NCI-H2196 treated with DMSO at 0.1 percent for 48 hours (cell line): ENCODE results near the gene ANXA2.
"Not testable (repeated sequence)": the region's sequence is repeated elsewhere in the genome, so short reads cannot be mapped to it uniquely, and the experiment has no call there.

Source experiments
- DNase-seq: peaks from one replicate; lab custom pipeline; 2025; ENCODE audit not compliant: unreplicated experiment; lab: John Stamatoyannopoulos, UW

Gene ANXA2

DNA sequence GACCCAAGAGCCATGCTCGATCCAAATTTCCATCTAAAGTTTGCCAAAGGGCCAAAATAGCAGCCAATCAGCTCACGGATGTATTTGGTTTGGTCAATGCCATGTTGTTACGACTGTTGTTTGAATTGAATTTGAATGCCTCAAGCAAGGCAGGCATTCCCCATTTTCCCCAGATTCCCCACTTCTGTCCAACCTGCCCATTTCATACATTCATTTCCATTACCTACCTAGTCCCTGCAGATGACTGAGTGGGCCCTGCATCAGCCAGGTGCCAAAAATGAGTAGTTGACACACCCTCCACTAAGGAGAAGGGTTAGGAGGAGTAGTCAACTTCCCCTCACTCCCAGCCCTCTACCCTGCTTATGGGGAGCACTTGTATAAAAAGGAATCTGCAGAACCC lies 51.7 kb downstream of the ANXA2 start:
- no peak for DNase-seq

DNA sequence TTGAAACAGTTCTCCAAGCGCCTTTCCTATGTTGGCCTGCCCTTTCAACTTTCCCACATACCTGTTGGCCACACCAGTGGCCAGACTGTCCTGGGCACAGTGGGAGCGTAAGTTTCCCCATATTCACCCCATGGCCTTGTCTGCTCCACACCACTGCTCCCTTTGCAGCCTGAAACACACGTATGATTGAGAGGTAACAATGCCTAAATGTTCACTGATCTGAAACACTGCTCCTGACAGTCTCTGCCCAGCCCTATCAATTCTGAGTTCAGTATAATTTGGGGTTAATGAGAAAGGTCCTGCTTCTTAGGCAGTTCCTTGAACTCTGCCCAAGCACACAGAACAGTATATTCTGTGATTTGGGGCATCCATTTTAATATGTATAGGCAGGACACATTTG lies 52.2 kb downstream of the ANXA2 start:
- DNase-seq = no peak

GRCh38 chr15:60344987-60345386 lies 52.8 kb downstream of the ANXA2 start:
- DNase-seq = no peak

DNA sequence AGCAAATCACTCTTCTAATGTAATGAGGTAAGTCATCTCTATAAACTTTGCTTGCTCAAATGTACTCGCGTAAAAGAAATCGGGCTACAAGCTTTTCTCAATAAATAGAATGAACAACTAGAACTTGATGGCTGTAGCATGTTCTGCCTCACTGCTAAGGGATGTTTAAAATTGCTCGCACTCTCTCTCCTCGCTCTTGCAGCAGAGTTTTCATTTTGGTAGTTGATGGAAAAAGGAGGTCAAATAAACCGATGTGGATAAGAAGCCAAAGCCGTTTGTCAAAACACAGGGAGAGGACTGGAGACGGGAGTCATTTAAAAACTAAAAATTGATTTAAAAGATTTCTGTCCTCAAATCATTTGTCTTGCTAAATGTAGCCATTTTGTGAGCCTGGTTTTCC lies 53.3 kb downstream of the ANXA2 start:
- no peak for DNase-seq

- DNase-seq = no peak
These were observed 54.4 kb downstream of the ANXA2 start for GRCh38 chr15:60343221-60343970.

- DNase-seq = no peak
These were observed 57.4 kb downstream of the ANXA2 start for GRCh38 chr15:60340207-60340921.

DNA sequence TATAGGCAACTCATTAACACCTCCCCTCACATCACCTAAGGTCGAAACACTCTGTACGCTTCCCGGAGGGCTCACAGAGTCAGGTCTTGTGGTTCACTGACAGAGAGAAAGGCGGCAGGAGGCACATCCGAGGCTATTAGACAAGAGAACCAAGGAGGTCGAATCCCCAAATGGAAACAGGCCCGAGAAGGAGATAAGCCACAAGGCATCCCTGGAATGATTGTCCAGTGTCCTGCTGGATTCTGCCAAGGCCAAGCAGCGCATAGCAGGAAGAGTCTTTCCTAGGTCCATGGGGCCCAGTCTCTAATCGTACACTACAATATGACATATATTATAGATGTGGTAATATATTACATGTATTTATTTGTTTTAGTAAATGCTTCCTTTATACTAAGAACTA lies 58.5 kb downstream of the ANXA2 start:
- DNase-seq = no peak

DNA sequence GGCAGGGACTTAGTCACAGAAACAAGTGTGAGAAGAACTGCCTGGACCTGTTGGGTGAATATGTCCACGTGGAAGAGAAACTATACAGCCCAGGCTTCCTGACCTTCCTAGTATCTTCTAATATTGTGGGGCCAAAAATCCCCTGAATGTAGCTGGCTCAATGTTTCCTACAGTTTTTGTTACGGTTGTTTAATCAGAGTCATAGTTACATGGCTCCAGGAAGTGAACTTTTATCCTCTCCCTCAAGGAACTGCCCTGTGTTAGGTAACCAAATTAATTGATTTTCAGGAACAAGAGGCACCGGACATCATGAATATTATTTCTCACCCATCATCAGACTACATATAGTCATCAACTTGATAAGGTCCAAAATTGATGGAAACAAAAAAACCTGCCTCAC lies 59.0 kb downstream of the ANXA2 start:
- DNase-seq = no peak

DNA sequence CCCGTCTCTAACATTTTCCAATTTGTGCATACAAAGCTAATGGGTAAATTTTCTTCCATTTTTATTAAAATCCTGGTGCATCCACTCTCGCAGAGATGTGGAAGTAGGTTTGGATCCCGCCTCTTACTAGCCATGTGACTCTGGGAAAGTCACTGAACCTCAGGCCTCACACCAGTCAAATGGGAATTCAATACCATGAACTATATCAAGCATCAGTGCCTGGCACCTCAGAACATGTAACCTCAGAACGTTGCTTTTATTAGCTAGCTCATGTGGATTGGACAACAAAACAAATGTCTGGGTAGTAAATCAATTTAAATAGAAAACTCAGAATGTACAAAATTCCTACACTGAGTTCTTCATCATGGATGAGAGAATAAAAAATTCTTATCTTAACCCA lies 60.7 kb downstream of the ANXA2 start:
- DNase-seq = no peak

DNA sequence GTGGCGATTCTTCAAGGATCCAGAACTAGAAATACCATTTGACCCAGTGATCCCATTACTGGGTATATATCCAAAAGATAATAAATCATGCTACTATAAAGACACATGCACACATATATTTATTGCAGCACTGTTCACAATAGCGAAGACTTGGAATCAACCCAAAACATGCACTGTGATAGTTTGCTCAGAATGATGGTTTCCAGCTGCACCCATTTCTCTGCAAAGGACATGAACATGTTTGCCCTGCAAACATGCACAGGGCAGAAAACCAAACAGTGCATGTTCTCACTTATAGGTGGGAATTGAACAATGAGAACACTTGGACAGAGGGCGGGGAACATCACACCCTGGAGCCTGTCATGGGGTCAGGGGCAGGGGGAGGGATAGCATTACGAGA lies 62.5 kb downstream of the ANXA2 start:
- DNase-seq = not testable (repeated sequence)

- DNase-seq = no peak
These were observed 68.8 kb downstream of the ANXA2 start for GRCh38 chr15:60328852-60329443.

DNA sequence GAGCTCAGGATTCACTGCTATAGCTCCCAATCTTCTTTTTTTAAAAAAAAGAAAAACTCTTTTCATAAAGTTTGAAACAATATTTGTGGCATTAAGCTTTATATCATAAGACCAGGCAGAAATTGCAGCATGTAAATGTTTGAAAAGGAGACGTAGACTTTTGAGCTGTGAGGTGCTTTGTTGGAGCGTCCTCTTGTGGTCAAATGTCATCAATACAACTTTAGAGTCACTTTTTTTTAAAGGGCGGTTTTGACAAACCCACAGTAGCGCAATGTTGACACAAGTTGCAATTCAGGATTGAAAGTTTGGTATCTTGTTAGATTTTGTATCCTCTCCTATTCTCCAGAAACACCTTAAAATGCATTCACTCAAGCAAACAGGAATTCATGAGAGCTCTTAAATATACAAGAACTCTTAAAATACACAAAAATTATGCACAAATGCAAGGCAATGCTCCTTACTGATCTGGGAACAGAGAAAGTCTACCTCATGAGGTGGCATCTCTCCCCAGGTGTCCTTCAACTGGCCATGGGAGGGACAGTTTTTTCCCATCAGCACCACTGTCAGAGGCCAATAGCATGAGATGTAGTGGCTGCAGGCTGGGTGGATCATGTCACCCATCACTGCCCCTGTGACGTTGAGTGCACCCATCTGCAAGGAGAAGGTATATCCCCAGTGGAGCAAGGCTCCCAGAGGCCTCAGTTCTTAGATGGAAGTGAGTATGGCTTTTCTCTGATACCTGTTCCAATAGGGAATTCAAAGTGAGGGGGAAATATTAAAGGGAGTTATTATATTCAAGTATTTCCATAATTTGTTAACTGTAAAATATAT lies 70.7 kb downstream of the ANXA2 start:
- DNase-seq = no peak

GRCh38 chr15:60326343-60326742 lies 71.4 kb downstream of the ANXA2 start:
- DNase-seq = no peak

DNA sequence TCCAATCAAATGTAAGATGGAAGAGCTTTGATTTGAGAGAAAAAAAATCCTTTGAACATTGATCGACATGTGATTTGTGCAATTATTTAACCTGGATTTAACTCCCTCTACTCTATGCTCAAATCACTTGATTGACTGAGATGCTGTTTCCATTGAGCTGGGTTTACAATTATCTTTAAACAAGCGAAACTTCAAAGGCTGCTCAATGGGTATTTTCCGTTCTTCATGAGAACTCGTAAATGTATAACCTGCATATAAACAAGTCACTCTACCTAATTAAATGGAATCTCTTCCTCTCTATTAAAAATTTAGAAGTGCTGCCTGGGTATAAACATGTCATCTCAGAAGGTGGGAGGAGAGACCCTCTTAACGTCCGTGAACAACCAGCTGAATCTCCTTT lies 71.9 kb downstream of the ANXA2 start:
- DNase-seq = no peak

GRCh38 chr15:60324706-60325438 lies 72.9 kb downstream of the ANXA2 start:
- no peak for DNase-seq

- no peak for DNase-seq
These were observed 74.5 kb downstream of the ANXA2 start for GRCh38 chr15:60323322-60323721.

DNA sequence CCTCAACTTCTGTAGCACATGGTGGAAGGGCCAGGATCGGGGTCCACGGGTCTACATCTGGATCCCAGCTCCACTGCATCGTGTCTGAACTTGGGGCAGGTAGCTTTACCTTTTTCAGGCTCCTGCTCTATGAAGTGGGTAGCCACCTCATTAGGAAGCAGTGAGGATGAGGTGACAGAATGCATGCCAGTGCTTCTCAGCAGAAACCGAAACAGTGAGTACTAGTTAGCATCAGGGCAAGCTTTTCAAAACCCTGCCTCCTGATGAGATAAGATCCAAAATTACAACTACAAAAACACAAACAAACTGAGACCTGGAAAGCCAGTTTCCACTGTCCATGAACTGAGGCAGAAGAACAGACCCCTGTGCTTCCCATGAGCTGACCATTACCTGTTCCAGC lies 77.4 kb downstream of the ANXA2 start:
- no peak for DNase-seq

GRCh38 chr15:60318216-60318867 lies 79.4 kb downstream of the ANXA2 start:
- DNase-seq = no peak

DNA sequence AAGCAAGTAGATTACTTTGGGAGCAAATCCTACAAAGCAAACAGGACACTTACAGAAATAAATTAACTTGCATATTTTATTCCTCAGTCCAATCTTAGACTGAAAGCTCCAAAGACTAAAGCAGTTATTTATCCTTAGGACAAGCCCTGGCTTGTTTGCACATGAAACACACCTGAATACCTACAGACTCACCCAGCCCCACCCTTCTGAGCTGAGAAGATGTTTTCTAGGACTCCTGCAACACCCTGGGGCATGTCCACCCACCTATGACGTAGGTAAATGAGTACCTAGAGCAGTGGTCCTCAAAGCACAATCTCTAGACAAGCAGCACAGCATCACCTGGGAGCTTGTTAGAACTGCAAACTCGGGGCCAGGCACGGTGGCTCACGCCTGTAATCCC lies 80.8 kb downstream of the ANXA2 start:
- no peak for DNase-seq

- no peak for DNase-seq
These were observed 81.9 kb downstream of the ANXA2 start for GRCh38 chr15:60315878-60316277.
